LNCaP clone FGC (cell line): ENCODE results near the gene S100B.

Experiments
- DNase-seq: peaks from one replicate; pipeline ENCODE4 v3.0.0-alpha.2; 2011; ENCODE audit warnings: low read depth
- H3K4me3 ChIP-seq: 2 replicates; pipeline ENCODE4 v1.5.1; 2011; ENCODE audit warnings: mild to moderate bottlenecking, low read depth, low read length, control low read depth
- CTCF ChIP-seq: IDR thresholded peaks from 2 replicates; pipeline ENCODE4 v1.5.1; 2012; ENCODE audit warnings: mild to moderate bottlenecking; ENCODE audit not compliant: control insufficient read depth, insufficient read depth; ENCODE audit errors: extremely low read depth

Gene S100B

GRCh38 chr21:46604975-46605766 lies at the start of gene S100B:
Gene S100B (minus strand): TSS chr21:46605082. CDS start chr21:46602415, 2,667 bp downstream.
- DNase-seq, result no peak
- TF ChIP-seq CTCF, result no peak
- H3K4me3 ChIP-seq, result no peak within 1 kb of the TSS

- no peak for DNase-seq
- H3K4me3 ChIP-seq, result no peak overlapping the region
- no peak for TF ChIP-seq CTCF
These were observed 46.2 kb upstream of the S100B start for GRCh38 chr21:46651121-46651520.

- TF ChIP-seq CTCF, result no peak
- H3K4me3 ChIP-seq, result no peak overlapping the region
- DNase-seq, result no peak
These were observed 45.7 kb upstream of the S100B start for GRCh38 chr21:46650476-46651098.

GRCh38 chr21:46649356-46649755 lies 44.5 kb upstream of the S100B start:
- no peak for TF ChIP-seq CTCF
- no peak for DNase-seq

GRCh38 chr21:46648539-46648938 lies 43.7 kb upstream of the S100B start:
- DNase-seq, result no peak
- TF ChIP-seq CTCF, result no peak
- no peak overlapping the region for H3K4me3 ChIP-seq

More at GRCh38 chr21:46649356-46649755, 44.5 kb upstream of the S100B start:
- no peak overlapping the region for H3K4me3 ChIP-seq

GRCh38 chr21:46646541-46647154 lies 41.8 kb upstream of the S100B start:
- no peak for TF ChIP-seq CTCF
- H3K4me3 ChIP-seq, result no peak overlapping the region
- DNase-seq, result no peak
